OCI-M2 (cell line): ENCODE measurements around the gene CCBE1.
A peak's percentile ranks its signal among the peaks of the same experiment; 100 is the strongest.

ENCODE experiments used
- DNase-seq: peaks from one replicate; lab custom pipeline; 2025; ENCODE audit not compliant: unreplicated experiment; lab: John Stamatoyannopoulos, UW

Gene CCBE1

DNA sequence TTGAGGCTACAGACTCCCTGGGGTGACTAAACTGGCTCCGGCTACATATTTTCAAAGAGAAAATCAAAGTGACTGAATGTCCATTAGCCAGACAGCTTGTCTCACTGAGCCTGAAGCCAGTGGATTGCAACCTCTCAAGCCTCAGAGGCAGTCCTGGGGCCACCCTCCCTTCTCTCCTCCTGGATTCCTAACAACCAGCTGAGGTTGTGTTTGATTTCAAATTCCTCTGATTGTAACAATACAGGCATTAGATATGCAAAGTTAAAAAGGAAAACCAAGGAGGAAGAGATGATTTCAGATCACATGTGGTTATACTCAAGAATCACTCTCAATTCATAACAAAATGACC is 237.2 kb downstream of the CCBE1 start:
- no peak for DNase-seq

DNA sequence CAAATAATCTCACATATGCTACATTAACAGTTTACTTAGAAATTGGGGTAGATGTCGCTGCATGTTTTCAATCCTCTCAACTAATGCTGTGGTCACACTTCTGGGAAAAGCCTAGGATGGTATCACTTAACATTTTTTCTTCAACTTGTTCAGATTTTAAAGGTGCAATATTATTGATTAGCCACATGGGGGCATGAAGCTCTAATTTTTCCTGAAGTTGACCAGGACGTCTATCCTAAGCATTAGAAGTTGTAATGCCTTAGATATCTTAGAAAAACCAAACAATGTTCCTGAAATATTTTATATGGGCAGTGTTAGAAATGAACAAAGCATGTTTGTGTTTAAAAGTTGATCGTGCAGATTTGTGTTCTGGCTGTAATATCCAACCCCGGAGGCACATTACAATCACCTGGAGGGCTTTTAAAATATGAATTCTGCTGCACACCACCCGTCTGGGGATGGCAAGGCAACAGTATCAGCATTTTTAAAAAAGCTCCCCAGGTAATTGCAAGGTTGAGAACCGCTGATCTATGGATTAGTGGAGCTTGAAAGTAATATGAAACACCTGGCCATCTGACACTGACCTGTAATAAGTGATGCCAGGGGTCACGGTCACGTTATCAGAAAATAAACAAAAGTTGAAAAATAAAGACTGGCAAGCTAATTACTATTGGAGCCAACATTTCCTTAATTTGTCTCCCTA is 237.7 kb downstream of the CCBE1 start:
- DNase-seq = peak; percentile 1

DNA sequence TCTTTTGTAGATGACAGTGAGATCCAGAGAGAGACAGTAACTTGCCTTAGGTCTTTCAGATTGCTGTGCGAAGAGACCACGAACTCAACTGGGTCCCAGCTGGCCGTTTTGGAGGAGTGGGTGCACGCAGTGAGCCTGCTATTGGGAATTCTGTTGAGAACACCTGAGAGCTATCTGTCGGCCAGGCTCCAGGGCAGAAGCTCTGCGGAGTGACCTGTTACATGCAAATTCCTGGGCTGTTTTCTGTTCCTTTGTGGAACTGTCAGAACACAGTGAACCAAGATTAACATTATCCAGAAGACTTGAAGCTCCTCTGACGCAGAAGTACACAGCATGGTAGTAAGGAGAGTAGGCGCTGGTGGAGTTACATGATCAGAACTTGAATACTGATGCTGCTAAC is 238.6 kb downstream of the CCBE1 start:
- no peak for DNase-seq

DNA sequence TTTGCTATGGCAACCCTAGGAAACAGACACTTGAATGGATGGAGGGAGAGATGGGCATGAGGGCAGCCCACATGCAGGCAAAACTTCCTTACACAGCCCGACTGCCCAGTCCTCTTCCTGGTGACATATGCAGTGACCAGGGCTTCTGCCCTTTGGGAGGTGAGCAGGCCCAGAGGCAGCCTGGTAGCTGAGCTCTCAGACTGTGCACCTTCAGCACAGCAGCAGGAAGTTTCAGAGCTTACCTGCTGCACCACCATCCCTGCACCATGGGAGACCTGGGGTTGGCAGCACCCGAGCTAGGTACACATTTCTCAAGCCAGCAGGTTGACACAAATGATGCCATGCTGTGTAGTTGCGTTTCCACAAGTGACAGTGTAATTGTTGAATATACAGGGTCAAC is 240.6 kb downstream of the CCBE1 start:
- no peak for DNase-seq

DNA sequence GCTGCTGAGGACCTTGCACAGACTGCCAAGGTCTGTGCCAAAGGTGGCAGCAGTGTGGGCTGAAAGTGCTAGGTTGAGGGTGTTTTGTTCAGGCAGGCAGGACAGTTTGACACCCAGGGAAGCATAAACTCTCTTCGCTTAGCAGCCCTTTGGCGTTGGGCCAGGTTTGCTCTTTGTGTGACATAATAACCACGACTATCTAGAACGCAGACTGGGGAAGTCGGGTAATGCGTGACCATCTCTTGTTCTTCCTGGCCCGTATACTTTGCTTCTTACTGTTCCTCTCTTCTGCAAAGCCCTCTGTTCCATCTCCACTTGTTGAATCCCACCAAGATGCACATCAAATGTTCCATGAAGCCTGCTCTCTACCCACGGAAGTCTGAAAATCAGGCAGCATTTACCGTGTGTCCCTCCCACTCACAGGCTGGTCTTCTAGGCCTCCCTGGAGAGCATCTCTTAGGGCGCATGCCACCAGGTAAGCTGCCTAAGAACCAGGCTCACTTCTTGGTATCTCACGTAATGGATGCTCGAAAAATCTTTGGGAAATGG is 241.4 kb downstream of the CCBE1 start:
- no peak for DNase-seq

DNA sequence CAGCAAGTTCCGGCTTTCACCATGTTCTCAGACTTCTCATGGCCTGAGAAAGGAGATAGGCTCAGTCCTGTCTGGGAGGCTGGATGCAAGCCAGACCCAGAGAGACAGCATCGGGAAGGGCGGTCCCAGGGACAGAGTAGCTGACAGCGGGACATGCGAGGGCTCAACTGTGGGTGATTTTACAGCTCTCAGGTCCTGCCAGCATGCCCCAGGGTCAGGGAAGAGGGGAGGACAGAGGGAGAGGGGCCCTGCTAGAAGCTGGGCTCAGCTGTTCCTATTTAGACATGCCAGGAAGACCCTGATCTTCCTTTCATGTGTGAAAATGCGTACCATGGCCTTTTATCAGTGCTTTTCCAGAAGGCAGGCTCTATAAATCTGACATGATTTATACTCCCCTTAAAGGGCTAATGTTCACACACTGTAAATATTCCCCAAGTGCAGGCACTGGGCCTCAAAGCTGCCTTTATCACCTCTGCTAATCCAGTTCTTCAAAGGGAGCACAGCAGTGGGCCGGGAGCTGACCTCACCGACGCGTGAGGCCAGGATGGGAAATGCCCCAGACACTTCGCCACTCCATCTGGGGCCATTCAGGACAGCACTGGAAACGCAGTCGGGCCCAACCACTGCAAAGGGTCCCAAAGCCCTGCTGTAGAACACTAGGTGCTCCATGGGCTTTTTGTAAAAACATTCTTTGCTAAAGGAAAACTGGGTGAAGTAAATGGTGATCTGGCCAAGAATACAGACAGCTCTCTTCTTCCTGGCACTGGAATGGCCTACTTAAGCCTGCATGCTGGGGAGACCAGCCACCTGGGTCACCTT is 242.1 kb downstream of the CCBE1 start:
- DNase-seq = no peak

DNA sequence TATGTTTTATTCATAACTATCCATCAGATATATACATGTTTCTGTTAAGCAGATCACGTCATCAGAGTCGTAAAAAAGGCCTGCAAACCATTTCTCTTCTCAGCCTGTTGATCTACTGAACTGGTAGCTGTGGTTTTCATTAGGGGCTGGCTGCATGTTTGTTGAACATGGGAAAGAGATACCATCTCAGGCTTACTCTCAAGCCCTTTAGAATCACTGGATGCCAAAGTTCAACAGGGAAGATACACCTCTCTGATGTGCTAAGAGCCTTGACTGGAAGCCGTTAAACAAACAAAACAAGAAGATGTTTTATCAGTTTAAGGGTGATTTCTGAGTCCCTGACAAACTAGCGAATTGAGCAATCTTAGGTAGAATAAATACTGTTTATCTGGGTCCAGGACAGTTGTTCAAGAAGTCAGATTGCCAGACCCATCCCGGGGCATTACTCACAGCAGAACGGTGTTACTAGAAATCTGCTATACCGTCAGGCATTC is 243.7 kb downstream of the CCBE1 start:
- DNase-seq = no peak

DNA sequence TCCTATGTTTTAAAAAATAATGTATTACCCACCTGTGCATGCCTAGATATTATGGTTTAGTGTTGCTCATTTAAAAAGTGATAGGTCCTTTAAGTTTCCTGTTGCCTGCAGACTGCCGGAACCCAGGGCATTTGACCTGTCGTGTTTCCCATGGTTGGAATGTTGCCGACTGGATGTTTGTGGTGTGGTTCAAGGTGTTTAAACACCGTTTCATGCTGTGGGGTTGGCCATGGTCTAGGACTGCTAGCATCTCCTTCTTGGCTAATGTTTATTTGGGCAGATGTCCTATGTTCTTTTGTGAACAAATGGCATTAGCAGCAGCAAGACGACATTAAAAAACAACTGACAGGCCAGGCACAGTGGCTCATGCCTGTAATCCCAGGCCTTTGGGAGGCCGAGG is 245.3 kb downstream of the CCBE1 start:
- DNase-seq = no peak

DNA sequence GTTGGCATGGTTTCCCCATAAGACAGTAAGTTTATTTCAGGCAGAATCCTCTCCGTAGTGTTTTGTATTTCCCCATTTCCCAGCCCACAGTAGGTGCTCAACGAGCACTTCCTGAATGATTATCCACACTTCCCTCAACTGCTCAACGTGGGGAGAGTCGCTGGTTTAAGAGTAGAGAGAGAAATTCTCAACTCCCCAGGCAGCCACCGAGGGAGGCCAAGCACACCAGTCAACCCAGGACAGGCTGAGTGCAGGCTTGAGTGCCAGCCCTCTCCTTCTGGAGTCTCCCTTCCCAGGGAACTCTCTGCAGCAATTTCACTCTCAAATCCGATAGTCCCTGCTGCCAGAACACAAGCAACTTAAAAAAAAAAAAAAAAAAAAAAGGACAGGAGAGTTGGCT is 246.2 kb downstream of the CCBE1 start:
- no peak for DNase-seq

DNA sequence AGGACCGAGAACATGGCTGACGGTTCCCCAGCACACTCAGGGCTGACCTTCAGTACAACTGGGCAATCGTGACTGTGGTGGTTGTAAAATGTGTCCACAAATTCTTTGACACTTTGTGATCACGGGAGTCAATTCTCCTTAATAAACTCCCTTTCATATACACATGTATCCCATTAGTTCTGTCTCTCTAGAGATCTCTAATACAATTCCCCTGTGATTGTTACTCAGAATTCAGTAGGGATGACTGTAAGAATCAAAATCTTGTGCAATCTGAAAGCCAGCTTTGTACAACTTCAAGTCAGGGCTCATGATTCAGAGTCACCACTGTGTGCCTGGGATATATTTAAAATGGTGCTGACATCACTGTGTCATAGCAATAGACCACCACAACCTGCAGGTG is 248.7 kb downstream of the CCBE1 start:
- DNase-seq = no peak

DNA sequence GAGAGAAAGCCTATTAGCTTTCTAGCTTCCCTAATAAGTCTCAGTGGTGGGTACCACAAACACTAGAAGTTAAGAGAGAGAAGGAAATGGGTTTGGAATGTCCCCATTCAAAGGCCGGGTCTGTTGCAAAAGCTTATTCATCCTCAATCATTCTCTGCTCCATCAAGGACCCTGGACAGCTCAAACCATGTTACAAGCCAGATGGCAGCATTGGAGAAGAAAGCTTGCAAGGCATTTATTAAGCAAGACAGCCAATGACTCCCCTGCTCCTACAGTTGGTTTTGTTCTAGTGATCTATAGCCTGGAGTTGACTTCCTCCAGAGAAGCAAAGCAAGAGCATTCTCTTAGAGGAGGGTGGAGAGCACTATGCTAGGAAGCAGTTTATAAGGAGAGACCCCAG is 251.2 kb downstream of the CCBE1 start:
- no peak for DNase-seq

DNA sequence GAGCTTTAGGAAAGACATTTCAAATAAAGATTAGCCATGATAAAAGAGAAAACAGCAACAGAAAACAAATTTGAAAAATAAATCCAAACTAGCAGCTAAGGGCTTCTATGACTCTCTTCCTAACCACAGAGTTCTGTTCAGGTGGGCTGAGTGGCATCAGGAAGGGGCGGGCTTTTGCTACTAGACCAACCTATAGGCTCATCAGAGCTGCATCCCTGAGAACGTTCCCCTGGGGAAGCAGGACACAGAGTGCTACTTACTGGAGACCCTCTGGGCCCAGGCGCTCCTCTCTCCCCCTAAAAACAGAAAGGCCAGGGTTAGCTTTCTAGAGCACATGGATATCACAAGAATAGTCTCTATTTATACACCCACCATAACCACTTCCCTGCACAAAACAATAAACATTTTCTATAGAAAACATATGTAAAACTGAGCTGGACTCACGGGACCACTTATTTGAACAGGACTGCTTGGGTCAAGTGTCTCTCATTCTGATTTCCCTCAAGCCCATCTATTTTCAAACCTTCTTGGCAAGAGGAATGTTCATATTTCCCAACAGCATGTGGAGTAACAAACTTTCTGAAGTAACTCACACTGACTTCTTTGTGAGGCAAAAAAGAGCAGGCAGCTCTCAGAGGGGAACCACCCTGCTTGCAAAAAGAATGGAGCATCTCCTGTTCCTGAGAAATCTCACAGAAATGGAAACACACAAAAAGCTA is 259.2 kb downstream of the CCBE1 start:
- DNase-seq = no peak

DNA sequence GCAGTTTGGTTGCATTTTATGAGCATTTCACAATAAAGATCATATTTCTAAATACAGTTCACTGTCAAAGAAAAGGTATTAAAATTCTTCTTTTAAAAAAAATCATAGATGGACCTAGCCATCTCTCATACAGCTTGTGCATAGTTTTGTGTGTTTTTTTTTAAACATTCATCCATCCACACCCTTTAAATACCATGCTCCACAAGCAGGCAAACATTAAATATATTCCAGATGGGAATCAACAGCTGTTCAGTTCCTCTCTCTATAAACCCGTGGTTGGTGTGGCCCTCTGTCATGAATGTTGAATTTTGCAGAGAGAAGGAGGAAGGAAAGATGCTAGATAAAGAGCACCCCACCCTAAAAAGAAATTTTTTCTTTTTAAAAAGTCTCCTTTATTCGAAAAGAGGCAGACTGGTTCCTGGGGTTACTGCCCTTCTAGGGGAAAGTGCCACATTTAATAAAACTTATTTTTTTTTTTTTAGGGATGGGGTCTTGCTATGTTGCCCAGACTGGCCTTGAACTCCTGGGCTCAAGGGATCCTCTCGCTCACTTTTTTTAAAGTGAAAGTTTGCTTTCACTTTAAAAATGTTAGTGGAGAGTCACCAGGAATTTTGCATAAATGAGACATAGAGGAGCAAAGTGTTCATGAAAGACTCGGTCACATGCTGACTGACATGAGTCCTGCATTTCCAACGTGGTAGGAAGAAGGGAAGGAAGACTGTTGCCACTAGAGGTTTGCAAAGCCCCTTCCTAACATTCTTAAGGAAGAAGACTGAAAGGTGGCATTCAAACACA is 264.2 kb downstream of the CCBE1 start:
- DNase-seq = no peak

DNA sequence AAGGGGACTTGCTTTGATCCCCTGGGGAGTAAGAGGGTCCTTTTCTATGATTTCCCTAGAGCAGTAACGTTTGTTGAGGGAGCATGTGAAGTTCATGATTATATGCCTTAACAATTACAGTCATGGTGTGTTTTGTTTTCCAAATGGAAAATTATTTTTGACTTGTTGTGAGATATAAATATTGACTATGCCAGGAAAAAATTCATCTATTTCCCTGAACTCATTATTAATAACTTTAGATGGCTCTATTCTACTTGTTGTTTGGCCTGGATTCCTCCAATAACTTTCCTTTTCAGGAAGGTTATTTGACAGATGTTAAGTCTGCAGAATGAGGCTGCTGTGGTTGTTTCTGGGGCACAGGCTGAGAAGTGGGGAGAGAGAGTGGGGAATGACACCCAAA is 266.1 kb downstream of the CCBE1 start:
- no peak for DNase-seq

DNA sequence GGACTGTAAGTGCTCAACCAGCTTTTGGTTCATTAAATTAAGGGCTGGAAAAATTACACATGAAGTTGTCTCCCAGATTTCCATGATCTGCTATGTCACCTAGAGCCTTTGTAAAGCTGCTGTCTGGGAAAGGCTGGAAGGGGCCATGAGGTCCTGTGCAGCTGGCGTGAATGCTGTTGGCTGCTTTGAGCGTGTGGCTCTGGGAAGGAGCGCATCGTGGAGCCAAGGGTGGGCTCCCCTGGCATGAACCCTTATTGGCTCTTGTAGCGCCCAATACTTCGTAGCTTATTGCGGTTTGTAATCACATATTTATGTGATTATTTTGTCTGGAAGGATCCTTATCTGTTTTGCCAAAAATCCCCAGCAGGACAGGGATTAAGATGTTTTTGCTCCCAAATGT is 267.6 kb downstream of the CCBE1 start:
- DNase-seq = no peak

DNA sequence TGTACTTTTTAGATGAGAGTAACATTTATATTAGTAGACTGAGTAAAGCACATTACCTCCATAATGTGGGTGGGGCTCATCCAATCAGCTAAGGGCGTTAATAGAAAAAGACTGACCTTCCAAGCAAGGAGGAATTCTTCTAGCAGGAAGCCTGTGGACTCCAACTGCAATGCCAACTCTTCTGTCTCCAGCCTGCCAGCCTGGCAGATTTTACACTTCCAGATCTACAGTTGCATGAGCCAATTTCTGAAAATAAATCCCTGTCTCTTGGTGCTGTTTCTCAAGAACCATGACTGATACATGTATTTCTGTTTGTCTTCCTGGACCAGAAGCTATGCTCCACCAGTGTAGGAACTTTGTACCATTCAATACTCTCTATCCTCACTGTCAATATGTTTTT is 269.2 kb downstream of the CCBE1 start:
- no peak for DNase-seq

DNA sequence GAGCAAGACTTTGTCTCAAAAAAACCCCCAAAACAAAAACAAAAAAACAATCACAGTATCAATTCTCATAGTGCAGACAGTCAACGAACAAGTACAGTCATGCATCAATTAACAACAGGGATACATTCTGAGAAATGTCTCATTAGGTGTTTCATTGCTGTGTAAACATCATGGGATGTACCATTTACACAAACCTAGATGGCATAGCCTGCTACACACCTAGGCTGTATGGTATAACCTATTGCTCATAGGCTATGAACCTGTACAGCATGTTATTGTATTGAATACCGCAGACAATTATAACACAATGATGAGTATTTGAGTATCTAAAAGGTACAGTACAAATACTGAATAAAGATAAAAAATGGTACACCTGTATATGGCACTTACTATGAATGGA is 270.4 kb downstream of the CCBE1 start:
- no peak for DNase-seq

DNA sequence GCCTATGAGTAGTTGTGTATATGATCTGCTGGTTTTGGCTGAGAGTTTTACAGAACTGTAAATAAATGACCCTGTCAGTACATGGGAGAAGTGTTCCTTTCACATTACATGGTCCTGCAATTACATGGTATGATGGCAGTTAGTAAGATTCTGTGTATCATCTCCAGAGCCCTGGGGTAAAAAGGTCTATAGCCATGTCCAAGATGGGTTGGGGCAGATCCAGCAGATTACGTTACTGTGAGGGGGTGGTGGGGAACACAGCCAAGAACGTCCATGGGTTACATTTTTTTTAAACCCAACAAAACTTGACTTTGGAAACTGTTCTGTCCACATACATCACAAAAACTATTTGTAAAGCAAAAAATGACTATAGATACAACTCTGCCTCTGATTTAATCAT is 274.0 kb downstream of the CCBE1 start:
- DNase-seq = no peak

DNA sequence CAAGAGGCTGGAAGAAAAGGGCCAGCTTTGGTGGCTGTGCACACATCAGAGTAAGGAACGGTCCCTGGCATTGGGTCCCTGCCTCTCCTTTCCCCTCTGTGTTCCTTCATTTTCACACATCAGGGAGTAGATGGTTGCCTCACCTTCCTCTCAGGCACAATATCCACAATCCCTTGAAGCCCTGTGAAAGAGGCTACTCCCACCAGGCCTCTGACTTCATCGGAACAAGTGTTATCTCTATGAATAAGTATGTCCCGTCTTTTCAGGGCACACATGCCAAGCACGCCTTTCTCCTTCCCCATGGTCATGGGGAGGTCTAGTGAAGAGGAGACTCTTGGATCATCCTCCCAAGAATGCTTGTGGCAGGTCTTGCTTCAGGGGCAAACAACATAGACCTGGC is 277.0 kb downstream of the CCBE1 start:
- DNase-seq = no peak

DNA sequence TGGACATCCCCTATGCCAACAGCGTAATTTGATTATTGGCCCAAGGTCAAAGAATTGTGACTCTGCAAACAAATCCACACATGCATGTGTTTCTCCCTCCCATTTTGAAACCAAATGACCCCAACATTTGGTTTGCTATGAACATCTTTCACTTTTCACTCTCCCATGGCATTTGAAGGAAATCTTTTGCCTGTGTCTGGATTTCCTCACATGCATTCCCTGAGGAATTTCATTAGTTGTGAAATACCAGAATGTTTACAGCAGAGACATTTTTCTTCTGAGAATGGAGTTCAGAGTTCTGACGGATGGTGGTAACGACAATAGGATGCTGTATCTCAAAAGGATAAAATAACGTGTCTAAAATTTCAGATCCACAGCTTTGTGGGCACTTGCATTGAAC is 277.8 kb downstream of the CCBE1 start:
- DNase-seq = no peak

DNA sequence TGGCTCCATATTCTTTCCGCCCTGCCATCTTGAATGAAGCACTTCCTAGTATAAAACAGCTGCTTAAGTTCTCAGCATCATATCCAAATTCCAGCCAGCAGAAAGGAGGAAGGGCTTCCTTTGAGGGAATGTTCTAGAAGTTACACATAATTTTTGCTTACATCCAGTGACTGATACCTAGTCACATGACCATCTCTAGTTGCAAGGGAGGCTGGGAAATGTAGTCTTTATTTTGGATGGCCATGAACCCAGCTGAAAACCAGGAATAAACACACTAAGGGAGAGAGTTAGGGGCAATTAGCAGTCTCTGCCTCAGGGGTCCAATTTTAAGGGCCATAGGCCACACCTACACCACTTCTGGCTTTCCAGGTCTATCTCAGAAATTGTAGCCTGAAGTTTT is 280.4 kb downstream of the CCBE1 start:
- no peak for DNase-seq
